ENCODE measurements around the gene ASGR2.

The ASGR2 gene

DNA sequence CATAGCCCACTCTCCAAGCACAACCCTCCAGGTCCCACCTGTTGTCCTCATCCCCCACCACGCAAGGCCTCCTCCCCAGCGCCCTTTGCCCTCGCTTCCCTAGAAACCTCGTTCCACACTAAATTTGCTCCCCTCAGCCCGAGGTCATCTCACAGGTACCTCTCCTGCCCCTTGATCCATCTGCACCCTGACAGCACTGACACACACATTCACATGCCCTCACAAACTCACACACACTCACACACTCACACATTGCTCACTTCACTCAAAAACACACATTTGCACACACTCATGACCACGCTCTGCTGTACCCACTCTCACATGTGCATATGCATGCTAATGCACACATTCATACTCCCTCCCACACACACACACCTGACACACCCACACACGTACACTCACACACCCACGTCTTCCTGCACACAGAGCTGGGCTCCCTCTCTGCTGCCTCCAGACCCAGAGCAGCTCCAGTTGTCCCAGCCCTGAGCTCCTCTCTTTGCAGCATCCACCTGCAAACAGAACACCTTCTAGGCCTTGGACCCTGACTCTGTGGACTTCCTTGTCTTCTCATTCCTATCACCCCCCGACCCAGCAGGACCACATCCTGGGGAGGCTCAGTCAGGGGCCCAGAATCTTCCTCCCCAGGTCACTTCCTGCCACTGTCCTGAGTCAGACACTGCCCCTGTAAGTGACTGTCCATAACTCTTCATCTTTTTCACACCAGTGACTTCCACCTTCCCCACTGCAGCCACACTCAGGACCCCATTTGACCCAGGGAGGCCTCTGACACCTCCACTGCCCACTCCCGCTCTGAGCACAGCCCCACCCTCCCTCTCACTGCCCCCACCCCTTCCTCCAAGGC lies 4.9 kb downstream of the ASGR2 start:
- TF ChIP-seq SIN3A (IDR thresholded peaks at IDR 0.05; ENCODE audit: borderline replicate concordance, insufficient read depth, low read length), result no peak

- TF ChIP-seq, protein P1, sequence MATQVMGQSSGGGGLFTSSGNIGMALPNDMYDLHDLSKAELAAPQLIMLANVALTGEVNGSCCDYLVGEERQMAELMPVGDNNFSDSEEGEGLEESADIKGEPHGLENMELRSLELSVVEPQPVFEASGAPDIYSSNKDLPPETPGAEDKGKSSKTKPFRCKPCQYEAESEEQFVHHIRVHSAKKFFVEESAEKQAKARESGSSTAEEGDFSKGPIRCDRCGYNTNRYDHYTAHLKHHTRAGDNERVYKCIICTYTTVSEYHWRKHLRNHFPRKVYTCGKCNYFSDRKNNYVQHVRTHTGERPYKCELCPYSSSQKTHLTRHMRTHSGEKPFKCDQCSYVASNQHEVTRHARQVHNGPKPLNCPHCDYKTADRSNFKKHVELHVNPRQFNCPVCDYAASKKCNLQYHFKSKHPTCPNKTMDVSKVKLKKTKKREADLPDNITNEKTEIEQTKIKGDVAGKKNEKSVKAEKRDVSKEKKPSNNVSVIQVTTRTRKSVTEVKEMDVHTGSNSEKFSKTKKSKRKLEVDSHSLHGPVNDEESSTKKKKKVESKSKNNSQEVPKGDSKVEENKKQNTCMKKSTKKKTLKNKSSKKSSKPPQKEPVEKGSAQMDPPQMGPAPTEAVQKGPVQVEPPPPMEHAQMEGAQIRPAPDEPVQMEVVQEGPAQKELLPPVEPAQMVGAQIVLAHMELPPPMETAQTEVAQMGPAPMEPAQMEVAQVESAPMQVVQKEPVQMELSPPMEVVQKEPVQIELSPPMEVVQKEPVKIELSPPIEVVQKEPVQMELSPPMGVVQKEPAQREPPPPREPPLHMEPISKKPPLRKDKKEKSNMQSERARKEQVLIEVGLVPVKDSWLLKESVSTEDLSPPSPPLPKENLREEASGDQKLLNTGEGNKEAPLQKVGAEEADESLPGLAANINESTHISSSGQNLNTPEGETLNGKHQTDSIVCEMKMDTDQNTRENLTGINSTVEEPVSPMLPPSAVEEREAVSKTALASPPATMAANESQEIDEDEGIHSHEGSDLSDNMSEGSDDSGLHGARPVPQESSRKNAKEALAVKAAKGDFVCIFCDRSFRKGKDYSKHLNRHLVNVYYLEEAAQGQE (IDR thresholded peaks at IDR 0.05; ENCODE audit: insufficient read depth in 1 of 2, low read depth in 2 of 2, low read length in 2 of 2), result no peak
- TF ChIP-seq POLR2AphosphoS5 (IDR thresholded peaks at IDR 0.05; ENCODE audit: low read depth, low read length) (no peak), SIN3A (IDR thresholded peaks at IDR 0.05; ENCODE audit: borderline replicate concordance, insufficient read depth, low read length) (no peak), FOXP2 (optimal IDR thresholded peaks at IDR 0.05; ENCODE audit: borderline replicate concordance, extremely low read depth, extremely low read length, insufficient read depth) (no peak), TAF1 (IDR thresholded peaks at IDR 0.05; ENCODE audit: borderline replicate concordance, insufficient read depth, low read length) (no peak)
These were observed 5.6 kb downstream of the ASGR2 start for GRCh38 chr17:7108981-7109380.

DNA sequence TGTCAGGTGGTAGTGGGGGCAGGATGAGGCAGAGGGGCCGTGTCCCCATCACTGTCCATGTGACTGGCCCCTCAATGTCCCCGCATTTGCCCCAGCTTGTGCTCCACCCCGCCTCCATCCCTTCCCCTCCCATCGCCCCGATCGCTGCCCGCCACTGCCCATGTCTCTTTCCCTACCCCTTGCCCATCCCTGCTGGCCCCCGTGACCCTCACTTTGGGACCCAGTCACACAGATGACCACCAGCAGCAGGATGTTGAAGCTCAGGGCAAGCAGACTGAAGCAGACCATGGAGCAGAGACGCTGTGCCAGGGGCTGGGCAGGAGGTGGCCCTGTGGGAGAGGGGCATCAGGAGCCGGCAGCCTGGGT lies 6.1 kb downstream of the ASGR2 start:
- TF ChIP-seq FOXP2 (optimal IDR thresholded peaks at IDR 0.05; ENCODE audit: borderline replicate concordance, extremely low read depth, extremely low read length, insufficient read depth), result no peak
- no peak for TF ChIP-seq TAF1 (IDR thresholded peaks at IDR 0.05; ENCODE audit: borderline replicate concordance, insufficient read depth, low read length)
- TF ChIP-seq POLR2AphosphoS5 (IDR thresholded peaks at IDR 0.05; ENCODE audit: low read depth, low read length), result no peak
- TF ChIP-seq, protein P1 (IDR thresholded peaks at IDR 0.05; ENCODE audit: insufficient read depth in 1 of 2, low read depth in 2 of 2, low read length in 2 of 2), result no peak
- no peak for TF ChIP-seq SIN3A (IDR thresholded peaks at IDR 0.05; ENCODE audit: borderline replicate concordance, insufficient read depth, low read length)

- TF ChIP-seq TAF1 (IDR thresholded peaks at IDR 0.05; ENCODE audit: borderline replicate concordance, insufficient read depth, low read length) (no peak), SIN3A (IDR thresholded peaks at IDR 0.05; ENCODE audit: borderline replicate concordance, insufficient read depth, low read length) (no peak), POLR2AphosphoS5 (IDR thresholded peaks at IDR 0.05; ENCODE audit: low read depth, low read length) (no peak), FOXP2 (optimal IDR thresholded peaks at IDR 0.05; ENCODE audit: borderline replicate concordance, extremely low read depth, extremely low read length, insufficient read depth) (no peak)
- TF ChIP-seq, protein P1 (IDR thresholded peaks at IDR 0.05; ENCODE audit: insufficient read depth in 1 of 2, low read depth in 2 of 2, low read length in 2 of 2), result no peak
These were observed 6.6 kb downstream of the ASGR2 start for GRCh38 chr17:7107795-7108559.

- no peak for TF ChIP-seq SIN3A (IDR thresholded peaks at IDR 0.05; ENCODE audit: borderline replicate concordance, insufficient read depth, low read length)
These were observed 7.4 kb downstream of the ASGR2 start for GRCh38 chr17:7107012-7107754.

Measured in PFSK-1 (cell line).